ENCODE results near the gene CTNND2.

CTNND2 gene

DNA sequence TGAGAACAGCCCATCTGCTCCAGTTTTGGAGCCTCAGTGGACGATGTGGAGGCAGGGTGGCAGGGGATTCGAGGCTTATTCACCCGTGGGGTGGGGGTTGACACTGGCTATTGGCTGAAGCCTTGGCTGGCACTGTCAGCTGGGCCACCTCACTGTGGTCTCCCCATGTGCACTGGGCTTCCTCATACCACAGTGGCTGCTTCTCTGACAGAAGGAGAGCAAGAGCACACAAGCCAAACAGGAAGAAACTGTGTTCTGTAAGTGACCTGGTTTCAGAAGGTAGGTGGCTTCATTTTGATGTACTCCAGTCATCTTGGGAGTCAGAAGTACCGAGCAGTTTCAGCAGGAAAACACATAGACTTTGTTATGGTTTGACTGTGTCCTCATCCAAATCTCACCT is 24.7 kb upstream of the CTNND2 start:
- H3K27ac ChIP-seq: no peak overlapping the region

GRCh38 chr5:11925701-11926100 is 21.5 kb upstream of the CTNND2 start:
- Histone ChIP-seq H3K27me3 (ENCODE audit: insufficient read depth, low read depth) (no peaks in the 10 kb centered on the region), H3K79me2 (ENCODE audit: insufficient read depth, low read depth) (no peaks in the 10 kb centered on the region), H3K4me1 (ENCODE audit: low read depth, poor library complexity, severe bottlenecking) (no peaks in the 10 kb centered on the region), H3K36me3 (ENCODE audit: insufficient read depth) (no peaks in the 10 kb centered on the region), H4K20me1 (ENCODE audit: insufficient read depth) (no peaks in the 10 kb centered on the region), H3K4me3 (IDR thresholded peaks at IDR 0.05; ENCODE audit: insufficient read depth, low read depth, low read length) (no peak overlapping the region), H3K27ac (no peak overlapping the region), H3K9ac (no peak overlapping the region), H3K4me2 (no peak overlapping the region), H2AFZ (ENCODE audit: low read depth) (no peak overlapping the region)
- TF ChIP-seq, protein P1, sequence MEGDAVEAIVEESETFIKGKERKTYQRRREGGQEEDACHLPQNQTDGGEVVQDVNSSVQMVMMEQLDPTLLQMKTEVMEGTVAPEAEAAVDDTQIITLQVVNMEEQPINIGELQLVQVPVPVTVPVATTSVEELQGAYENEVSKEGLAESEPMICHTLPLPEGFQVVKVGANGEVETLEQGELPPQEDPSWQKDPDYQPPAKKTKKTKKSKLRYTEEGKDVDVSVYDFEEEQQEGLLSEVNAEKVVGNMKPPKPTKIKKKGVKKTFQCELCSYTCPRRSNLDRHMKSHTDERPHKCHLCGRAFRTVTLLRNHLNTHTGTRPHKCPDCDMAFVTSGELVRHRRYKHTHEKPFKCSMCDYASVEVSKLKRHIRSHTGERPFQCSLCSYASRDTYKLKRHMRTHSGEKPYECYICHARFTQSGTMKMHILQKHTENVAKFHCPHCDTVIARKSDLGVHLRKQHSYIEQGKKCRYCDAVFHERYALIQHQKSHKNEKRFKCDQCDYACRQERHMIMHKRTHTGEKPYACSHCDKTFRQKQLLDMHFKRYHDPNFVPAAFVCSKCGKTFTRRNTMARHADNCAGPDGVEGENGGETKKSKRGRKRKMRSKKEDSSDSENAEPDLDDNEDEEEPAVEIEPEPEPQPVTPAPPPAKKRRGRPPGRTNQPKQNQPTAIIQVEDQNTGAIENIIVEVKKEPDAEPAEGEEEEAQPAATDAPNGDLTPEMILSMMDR (conservative IDR thresholded peaks at IDR 0.05; ENCODE audit: low read depth, low read length): no peak

More for the DNA sequence above, 24.7 kb upstream of the CTNND2 start:
- Histone ChIP-seq H3K36me3 (ENCODE audit: insufficient read depth) (no peaks in the 10 kb centered on the region), H4K20me1 (ENCODE audit: insufficient read depth) (no peaks in the 10 kb centered on the region), H3K4me2 (no peak overlapping the region), H3K79me2 (ENCODE audit: insufficient read depth, low read depth) (no peaks in the 10 kb centered on the region), H3K27me3 (ENCODE audit: insufficient read depth, low read depth) (no peaks in the 10 kb centered on the region), H3K4me1 (ENCODE audit: low read depth, poor library complexity, severe bottlenecking) (no peaks in the 10 kb centered on the region), H3K9ac (no peak overlapping the region), H2AFZ (ENCODE audit: low read depth) (no peak overlapping the region), H3K4me3 (IDR thresholded peaks at IDR 0.05; ENCODE audit: insufficient read depth, low read depth, low read length) (no peak overlapping the region)
- TF ChIP-seq, protein P1 (conservative IDR thresholded peaks at IDR 0.05; ENCODE audit: low read depth, low read length): no peak

GRCh38 chr5:11922394-11922793 is 18.1 kb upstream of the CTNND2 start:
- TF ChIP-seq, protein P1 (conservative IDR thresholded peaks at IDR 0.05; ENCODE audit: low read depth, low read length): no peak
- H3K4me2 ChIP-seq: no peak overlapping the region

GRCh38 chr5:11918463-11919045 is 14.3 kb upstream of the CTNND2 start:
- Histone ChIP-seq H3K4me1 (ENCODE audit: low read depth, poor library complexity, severe bottlenecking) (no peaks in the 10 kb centered on the region), H3K27me3 (ENCODE audit: insufficient read depth, low read depth) (no peaks in the 10 kb centered on the region), H3K9ac (no peak overlapping the region), H4K20me1 (ENCODE audit: insufficient read depth) (no peaks in the 10 kb centered on the region), H2AFZ (ENCODE audit: low read depth) (no peak overlapping the region), H3K4me2 (no peak overlapping the region), H3K4me3 (IDR thresholded peaks at IDR 0.05; ENCODE audit: insufficient read depth, low read depth, low read length) (no peak overlapping the region), H3K79me2 (ENCODE audit: insufficient read depth, low read depth) (no peaks in the 10 kb centered on the region), H3K36me3 (ENCODE audit: insufficient read depth) (no peaks in the 10 kb centered on the region), H3K27ac (no peak overlapping the region)
- TF ChIP-seq, protein P1 (conservative IDR thresholded peaks at IDR 0.05; ENCODE audit: low read depth, low read length): no peak

More at GRCh38 chr5:11922394-11922793, 18.1 kb upstream of the CTNND2 start:
- Histone ChIP-seq H3K36me3 (ENCODE audit: insufficient read depth) (no peaks in the 10 kb centered on the region), H3K27ac (no peak overlapping the region), H3K27me3 (ENCODE audit: insufficient read depth, low read depth) (no peaks in the 10 kb centered on the region), H3K79me2 (ENCODE audit: insufficient read depth, low read depth) (no peaks in the 10 kb centered on the region), H3K4me3 (IDR thresholded peaks at IDR 0.05; ENCODE audit: insufficient read depth, low read depth, low read length) (no peak overlapping the region), H3K4me1 (ENCODE audit: low read depth, poor library complexity, severe bottlenecking) (no peaks in the 10 kb centered on the region), H4K20me1 (ENCODE audit: insufficient read depth) (no peaks in the 10 kb centered on the region), H3K9ac (no peak overlapping the region), H2AFZ (ENCODE audit: low read depth) (no peak overlapping the region)

Data from KMS-11 (cell line).